A549 treated with RU486 at 1 μM for 4 hours (cell line): Measurements from ENCODE around the gene GCK. TPM values are rescaled to one million over a fixed set of nuclear protein-coding genes. Genes with fewer than 3 reads are reported as not detected.

Experiments used
- total RNA-seq: library from RNA; stranded (reverse); fragments of 200-300 nt; extraction: Qiagen RNA extraction; gene quantifications from 5 replicates; pipeline ENCODE4 v1.2.3, GENCODE V29; 2022; ENCODE audit warnings: low read depth

The GCK gene
- total RNA-seq = not detected in 5 replicates

GRCh38 chr7:44189286-44189992 lies at the start of gene GCK:
Gene GCK (minus strand): TSS chr7:44189439. CDS start chr7:44188953, 486 bp downstream.

GRCh38 chr7:44200699-44201461 lies 11.6 kb upstream of the GCK start, which contains the start of gene YKT6:
Gene YKT6 (plus strand): TSS chr7:44200978. CDS start chr7:44201136, 158 bp downstream.

DNA sequence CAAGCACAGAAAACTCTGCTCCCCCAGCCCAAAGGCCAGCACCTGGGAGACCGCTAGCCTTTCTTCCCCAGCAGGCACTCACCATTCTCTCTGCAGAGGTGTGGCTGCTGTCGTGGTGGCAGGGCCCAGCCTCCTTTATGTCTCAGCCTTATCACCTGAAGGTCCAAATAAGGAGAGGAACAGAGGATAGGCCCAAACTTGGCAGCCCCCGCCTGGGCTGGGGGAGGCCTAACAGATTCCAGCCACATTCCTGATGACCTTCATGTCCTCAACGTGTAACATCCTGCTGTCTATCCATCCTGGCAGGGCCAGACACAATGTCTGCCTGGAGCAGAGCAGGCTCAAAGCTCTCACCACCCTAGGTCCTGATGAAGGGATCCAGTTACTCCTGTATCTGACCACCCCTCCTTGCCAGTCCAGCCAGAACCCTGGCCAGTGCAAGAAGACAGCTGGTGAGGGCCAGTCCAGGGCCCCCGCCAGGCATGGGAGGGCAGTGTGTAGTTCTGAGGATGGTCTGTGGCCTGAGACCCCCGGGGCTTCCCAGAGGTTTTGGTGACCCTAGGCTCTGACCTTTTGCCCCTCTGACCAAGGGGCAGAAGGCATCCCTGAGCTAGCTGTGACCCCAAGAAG lies 47.9 kb downstream of the GCK start, which contains the start of gene MYL7:
Gene MYL7, minus strand, starts transcription at position 112 of the 630 bp plus-strand sequence. Its CDS starts 27 bp downstream, at position 85.

DNA sequence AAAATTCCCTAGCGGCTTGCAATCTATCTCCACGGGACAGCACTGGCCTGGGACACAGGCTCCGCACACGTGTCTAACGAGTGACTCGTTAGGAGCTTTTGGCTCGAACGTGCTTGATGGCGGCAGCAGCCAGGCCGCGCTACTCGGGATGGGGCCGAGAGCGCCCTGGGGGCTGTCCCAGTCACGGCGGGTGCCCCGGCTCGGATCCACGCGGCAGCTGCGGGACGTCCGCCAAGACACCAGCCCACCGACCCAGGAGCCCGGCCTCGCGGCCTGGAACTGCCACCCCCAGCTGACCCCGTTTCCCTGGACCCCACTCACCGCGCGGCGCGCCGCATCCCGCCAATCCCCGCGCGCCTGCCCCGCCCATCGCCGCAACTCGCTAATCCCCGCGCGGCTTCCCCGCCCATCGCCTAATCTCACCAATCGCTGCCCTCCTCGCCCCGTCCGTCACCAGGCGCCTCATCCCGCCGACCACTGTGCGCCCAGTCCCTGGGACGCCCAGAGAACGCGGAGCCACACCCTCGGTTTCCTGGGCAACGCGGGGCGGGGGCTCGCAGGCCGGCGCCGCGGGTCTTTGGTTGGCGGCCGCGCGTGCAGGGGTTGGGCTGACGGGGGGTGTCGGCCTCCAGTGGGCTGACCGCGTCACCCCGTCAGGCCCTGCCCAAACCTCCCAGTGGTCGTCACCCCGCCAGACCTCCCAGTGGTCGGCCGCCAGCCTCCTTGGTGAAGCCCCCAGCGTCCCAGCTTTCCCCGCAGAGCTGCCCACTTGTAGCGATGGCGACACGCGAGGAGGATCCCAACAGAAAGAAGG lies 65.8 kb downstream of the GCK start, which contains the start of gene POLD2:
Gene POLD2, minus strand, starts transcription at position 359 of the 814 bp plus-strand sequence. CDS start 1,495 bp downstream, outside the sequence.

DNA sequence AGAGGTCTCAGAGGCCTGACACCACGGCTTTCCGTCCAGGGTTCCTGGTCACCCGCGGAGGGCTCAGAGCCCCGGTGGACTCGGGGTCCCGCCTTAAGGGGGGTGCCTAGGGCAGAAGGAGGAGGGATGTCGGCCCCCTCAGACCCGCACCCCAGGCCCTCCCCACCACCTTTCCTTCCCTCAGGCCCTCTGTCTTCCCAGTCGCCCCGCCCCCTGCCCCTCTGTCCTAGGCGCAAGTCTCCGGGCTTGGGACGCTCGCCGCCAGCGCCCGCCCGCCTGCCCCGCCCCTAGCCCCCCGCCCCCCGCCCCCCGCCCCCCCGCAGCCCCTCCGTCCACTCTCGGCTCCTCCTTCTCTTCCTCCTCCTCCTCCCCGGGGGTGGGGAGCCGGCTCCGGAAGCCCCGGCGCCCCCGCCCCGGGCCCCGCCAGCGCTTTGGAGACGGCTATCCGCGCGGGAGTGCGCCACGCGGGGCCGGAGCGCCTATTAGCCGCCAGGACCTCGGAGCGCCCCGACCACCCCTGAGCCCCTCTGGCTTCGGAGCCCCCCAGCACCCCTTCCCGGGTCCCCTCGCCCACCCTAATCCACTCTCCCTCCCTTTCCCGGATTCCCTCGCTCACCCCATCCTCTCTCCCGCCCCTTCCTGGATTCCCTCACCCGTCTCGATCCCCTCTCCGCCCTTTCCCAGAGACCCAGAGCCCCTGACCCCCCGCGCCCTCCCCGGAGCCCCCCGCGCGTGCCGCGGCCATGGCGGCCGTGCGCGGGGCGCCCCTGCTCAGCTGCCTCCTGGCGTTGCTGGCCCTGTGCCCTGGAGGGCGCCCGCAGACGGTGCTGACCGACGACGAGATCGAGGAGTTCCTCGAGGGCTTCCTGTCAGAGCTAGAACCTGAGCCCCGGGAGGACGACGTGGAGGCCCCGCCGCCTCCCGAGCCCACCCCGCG lies 85.0 kb downstream of the GCK start, which contains the start of gene AEBP1:
Gene AEBP1, plus strand, starts transcription at position 423 of the 937 bp plus-strand sequence. Its CDS starts 321 bp downstream, at position 744.

Other genes with a start within 250 kb of the GCK start
- gene SPDYE1, start 191.5 kb downstream of the GCK start, total RNA-seq = not detected in 5 replicates
- gene DBNL, start 144.7 kb downstream of the GCK start, total RNA-seq = 57.6 to 72.3 TPM (median 66.5 TPM) in 5 replicates
- gene PGAM2, start 123.9 kb downstream of the GCK start, total RNA-seq = not detected in 5 replicates
- gene POLM, start 106.9 kb downstream of the GCK start, total RNA-seq = 5.6 to 7.5 TPM (median 6.6 TPM) in 5 replicates
- gene AEBP1, start 85.1 kb downstream of the GCK start, total RNA-seq = 0.05 TPM in 1 of 5 replicates, not detected in the others
- 131 to 171 TPM (median 158 TPM) in 5 replicates for gene POLD2, start 65.9 kb downstream of the GCK start, total RNA-seq
- 1.2 TPM in 1 of 5 replicates, not detected in the others for gene MYL7, start 48.1 kb downstream of the GCK start, total RNA-seq
- gene YKT6, start 11.5 kb upstream of the GCK start, total RNA-seq = 111 to 125 TPM (median 118 TPM) in 5 replicates
- gene CAMK2B, start 136.2 kb upstream of the GCK start, total RNA-seq = 0.09 to 0.46 TPM (median 0.29 TPM) in 5 replicates